ENCODE measurements around the gene SLTM. TPM values are rescaled to one million over a fixed set of nuclear protein-coding genes. Genes with fewer than 3 reads are reported as not detected.
"Not testable (repeated sequence)": the region's sequence is repeated elsewhere in the genome, so short reads cannot be mapped to it uniquely, and the experiment has no call there.

Gene SLTM
- total RNA-seq, 1 experiment from 2014 or later, result 114 TPM

DNA sequence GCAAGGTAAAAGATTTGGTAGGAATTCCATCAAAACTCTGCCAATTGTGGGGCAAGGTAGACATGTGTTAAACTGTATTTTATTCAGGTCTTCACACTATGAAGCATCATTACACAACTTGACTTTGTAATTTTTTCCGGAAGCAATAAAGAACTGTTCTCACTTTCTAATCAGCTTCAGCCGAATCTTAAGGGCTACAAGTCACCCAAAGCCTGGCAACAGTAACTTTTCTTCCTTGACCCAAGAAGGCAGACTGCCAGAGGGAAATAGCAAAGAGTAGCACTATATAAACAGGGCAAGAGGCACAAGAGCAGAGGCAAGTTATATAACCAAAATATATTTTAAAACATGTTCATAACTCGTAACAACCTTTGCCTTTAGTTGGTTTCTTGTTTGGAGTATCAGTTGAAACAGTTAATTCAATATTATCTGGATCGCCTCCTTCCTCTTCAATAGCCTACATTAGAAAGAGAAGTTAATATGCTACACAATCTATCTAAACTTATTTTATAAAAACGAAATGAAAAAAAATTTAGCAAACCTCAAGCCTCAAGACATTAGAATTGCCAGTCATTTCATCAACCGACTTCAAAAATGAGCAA, 1.4 kb downstream of the SLTM start:
- DNase-seq (ENCODE audit: extremely low read depth, low read depth), result no peak

- DNase-seq (ENCODE audit: extremely low read depth, low read depth), result no peak
Measured at GRCh38 chr15:58929891-58930416, 3.5 kb downstream of the SLTM start.

DNA sequence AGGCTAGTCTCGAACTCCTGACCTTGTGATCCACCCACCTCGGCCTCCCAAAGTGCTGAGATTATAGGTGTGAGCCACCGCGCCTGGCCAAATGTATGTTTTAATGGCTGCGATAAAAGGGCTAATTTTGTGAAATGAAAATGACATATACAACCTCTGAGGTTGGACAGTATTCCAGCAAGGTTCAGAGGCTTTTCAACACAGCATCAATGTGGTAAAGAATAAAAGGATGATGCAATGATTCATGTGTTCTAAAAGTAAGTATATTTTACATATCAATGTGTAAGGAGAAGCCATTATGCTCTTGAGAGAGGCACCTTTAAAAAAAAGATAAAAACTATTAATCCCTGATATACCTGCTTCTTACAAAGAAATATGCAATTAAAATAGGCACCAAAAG, 6.7 kb downstream of the SLTM start:
- no peak for DNase-seq (ENCODE audit: extremely low read depth, low read depth)

DNA sequence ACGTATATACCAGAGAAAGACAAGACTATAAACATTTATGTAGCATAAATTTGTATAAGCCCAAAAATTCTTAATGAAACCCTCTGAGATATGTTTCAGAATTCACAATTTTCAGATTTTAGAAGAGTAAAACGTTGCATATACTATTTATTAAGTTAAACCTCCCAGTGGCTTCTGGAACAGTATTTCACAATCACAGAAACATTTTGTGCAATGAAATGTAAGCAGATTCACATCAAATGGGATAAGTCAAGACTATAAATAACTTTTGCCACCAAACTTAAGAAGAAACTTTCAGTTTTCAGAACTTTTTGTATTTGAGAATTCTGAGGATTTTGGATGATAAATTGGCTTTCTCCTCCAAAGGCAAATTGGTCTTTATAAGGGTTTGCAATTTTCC, 9.2 kb downstream of the SLTM start:
- no peak for DNase-seq (ENCODE audit: extremely low read depth, low read depth)

- no peak for DNase-seq (ENCODE audit: extremely low read depth, low read depth)
Measured at GRCh38 chr15:58923696-58924300, 9.7 kb downstream of the SLTM start.

DNA sequence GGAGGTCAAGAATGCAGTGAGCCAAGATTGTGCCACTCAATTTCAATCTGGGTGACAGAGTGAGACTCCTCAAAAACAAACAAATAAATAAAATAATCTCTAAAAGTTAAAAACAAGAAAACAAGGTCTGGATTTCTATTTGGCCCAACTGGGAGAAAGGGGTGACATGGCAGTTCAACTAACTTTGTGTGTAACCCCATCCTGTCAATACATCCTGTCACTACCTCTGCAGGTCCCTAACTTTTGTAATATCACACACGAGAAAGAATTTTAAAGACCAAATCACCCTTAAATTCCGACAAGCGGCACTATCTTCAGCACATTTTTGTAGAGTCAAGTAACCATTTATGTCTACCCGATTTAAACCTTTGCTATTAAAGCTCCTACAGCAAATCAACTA, 10.2 kb downstream of the SLTM start:
- DNase-seq (ENCODE audit: extremely low read depth, low read depth), result no peak

DNA sequence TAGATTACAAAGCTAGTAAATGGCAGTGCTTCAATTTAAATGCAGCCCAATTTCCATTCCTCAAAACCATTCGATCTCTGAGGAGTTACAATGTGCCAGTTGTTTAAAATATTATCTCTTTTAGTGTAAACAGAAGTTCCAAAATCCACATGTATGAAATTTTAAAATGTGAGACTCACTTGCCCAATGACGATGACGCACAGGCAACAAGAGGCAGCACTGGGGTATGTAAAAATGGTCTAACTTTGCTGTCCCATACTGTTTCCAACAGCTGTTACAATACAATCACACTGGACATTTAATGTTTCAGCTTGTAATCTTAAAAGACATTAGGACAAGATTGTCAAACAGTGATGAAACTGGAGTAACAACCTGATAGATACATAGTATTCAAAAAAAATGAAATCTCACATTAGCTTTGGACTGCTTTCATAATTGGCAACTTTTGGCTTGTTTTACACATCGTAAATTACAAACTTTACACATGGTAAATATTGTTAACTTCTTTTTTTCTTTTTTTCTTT, 12.2 kb downstream of the SLTM start:
- no peak for DNase-seq (ENCODE audit: extremely low read depth, low read depth)

- DNase-seq (ENCODE audit: extremely low read depth, low read depth), result not testable (repeated sequence)
Measured at GRCh38 chr15:58920447-58920846, 13.0 kb downstream of the SLTM start.

DNA sequence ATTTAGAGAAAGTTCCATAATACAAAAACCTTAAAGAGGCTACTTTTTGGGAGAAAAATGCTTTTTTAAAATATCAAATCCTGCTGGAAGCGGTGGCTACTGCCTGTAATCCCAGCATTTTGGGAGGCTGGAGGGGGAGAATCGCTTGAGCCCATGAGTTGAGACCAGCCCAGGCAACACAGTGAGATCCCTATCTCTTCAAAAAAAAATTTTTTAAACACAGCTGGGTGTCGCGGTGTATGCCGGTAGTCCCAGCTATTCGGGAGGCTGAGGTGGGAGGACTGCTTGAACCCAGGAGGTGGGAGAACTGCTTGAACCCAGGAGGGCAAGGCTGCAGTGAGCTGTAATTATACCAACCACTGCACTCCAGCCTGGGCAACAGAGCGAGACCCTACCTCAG, 14.2 kb downstream of the SLTM start:
- DNase-seq (ENCODE audit: extremely low read depth, low read depth), result no peak

GRCh38 chr15:58918239-58918638, 15.2 kb downstream of the SLTM start:
- DNase-seq (ENCODE audit: extremely low read depth, low read depth), result no peak

GRCh38 chr15:58917613-58918129, 15.8 kb downstream of the SLTM start:
- DNase-seq (ENCODE audit: extremely low read depth, low read depth), result not testable (repeated sequence)

DNA sequence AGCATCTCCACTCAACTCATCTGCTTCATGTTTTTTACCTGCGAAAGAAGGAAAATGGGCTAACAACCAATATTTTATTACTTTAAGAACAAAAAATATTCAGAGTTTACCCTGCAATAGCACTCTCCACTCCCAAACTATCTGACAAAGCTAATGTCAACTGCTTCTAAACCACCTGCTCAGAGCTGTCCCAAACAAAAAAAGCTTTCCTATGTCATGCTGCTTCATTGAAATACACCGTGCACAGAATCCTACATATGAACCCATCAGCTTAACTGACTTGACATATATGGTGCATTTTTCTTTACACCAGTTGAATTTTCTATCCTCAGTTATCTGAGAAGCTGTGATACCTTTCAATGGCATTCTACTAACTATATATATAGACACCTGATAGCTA, 16.5 kb downstream of the SLTM start:
- DNase-seq (ENCODE audit: extremely low read depth, low read depth), result no peak

DNA sequence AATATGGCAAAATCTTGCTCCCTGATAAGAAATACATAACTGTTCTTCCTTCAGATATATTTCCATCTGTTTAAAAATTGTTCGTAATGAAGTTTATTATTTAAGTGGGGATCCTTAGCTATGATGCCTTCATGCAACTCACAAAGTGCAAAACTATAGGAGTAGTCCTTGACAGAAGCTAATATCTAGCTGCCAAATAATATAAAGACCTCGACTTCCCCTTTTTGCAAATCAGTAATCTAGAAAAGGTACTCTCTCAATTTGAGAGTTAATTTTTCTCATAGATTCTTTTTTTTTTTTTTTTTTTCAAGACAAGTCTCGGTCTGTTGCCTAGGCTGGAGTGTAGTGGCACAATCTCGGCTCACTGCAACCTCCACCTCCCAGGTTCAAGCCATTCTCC, 23.0 kb downstream of the SLTM start:
- no peak for DNase-seq (ENCODE audit: extremely low read depth, low read depth)

DNA sequence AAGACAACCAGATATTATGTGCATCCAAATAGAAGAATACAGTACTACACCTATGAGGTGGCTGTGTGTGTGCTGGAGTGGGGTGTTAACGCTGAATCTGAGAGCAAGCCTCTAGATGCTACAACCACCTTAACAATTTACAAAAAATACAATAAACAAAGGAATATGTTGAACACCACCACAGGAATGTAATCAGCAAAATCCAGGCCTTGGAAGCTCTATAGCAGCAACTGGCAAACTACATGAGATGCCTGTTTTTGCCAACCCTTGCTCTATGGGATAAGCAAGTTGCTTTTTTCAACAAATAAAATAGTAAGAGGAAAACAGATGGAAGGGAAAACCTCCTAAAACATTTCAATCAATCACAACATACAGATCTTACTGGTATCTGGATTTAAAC, 23.9 kb downstream of the SLTM start:
- DNase-seq (ENCODE audit: extremely low read depth, low read depth), result no peak

DNA sequence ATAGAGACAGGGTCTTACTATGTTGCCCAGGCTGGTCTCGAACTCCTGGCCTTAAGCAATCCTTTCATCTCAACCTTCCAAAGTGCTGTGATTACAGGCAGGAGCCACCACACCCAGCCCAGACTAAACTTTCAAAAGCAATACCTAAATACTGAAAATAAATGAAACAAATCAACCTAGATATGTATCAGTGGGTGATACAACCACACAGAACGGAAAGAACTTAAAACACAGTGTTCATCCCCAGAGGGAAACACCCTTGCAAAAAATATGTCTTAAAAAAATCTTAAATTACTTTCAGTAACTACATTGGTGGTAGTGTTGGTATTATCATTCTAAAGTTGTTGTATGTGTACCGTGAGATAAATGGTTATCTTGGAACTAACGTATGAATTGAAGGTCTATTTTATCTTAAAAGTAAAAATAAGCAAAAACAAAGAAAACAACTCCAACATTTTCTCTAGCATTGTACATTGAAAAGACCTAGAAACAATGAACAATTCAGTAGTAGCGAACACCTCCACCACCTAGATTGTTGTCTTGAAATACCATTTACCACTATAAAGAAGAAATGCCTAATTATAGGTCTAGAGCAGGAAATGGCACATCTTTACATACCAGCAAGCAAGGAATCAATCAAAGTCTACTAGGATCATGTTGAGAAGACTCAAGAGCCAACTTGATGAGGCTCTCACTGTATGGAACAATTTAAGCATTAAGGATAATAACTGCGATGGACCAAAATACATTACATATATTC, 24.7 kb downstream of the SLTM start:
- no peak for DNase-seq (ENCODE audit: extremely low read depth, low read depth)

DNA sequence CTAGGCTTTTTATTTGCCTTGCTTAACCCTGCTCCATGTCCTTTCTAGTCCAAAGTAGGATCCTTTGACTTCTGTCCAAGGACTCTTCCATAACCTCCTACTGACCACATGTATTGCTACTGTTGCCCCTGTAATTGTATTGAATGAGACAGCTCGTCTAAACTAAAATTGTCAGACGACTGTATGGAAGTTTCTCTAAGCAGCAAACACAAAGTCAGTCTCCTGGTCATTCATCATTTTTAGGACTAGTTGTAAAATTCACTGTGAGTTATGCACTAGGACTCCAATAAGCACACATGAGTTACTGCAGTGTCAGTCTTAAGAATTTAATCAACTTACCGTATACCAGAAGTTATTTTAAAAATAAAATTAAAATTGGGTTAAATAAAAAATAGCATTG, 32.8 kb downstream of the SLTM start:
- DNase-seq (ENCODE audit: extremely low read depth, low read depth), result no peak

DNA sequence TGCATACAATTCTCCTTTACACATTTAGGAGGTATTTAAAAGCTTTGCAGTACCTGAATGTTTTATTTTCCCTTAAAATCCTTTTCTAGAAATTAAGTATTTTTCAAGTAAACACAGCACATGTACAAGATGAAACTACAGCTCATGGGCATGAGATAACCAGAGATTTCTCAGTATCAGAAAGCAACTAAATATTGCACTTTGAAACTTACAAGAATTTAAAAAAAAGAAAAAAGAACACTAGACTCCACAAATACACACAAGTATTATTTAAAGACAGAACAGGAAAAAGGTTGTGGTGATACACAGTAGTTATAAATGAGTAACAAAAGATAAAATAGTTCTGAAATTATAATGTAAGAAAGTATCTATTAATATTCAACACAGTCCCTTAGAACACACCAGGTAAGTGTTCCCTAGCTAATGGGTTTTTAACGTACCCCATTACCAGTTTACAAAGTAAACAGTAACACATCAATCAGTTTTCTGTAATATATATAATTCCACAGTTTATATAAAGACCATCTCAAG, 35.3 kb downstream of the SLTM start:
- DNase-seq (ENCODE audit: extremely low read depth, low read depth), result no peak

DNA sequence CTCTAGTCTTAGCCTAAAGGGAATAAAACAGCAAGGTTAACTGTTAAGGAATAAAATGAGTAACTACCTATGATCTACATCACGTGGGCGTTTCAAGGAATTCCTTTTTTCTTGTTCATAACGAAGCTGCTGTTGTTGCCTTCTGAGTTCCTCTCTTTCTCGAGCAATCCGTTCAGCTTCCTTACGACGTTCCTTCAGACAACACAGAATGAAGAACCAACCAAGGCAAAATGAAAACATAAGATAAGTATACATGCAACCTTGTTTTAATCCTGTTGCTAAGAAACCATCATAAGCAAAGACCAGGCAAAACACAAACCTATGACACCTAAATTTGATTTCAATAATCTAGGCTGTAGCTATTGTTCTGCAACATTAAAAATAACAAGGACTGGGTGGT, 44.1 kb downstream of the SLTM start:
- no peak for DNase-seq (ENCODE audit: extremely low read depth, low read depth)

- no peak for DNase-seq (ENCODE audit: extremely low read depth, low read depth)
Measured at GRCh38 chr15:58886921-58887320, 46.6 kb downstream of the SLTM start.

- not testable (repeated sequence) for DNase-seq (ENCODE audit: extremely low read depth, low read depth)
Measured at GRCh38 chr15:58883926-58884325, 49.6 kb downstream of the SLTM start.

DNA sequence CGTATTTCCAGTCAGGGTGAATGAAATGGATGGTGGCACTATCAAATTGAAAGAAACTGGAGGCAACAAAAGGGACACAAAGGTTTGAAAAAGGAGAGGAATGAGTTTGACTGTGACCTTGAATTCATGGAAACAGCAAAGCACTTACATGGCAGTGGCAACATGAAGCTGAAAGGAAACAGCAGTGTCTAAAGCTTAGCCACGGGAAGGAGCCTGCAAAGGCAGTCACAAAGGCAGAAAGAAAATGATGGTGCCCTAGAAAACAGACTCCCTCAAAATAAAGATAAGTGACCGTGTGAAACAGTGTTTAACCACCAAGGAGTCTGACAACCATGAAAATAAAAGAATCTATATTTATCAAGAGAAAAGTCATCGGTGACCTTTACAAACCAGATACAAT, 51.2 kb downstream of the SLTM start:
- no peak for DNase-seq (ENCODE audit: extremely low read depth, low read depth)

Measured in NCI-H460 (cell line).